HT-29 (cell line): ENCODE measurements around the gene SLC38A8. TPM values are rescaled to one million over a fixed set of nuclear protein-coding genes. Genes with fewer than 3 reads are reported as not detected.
A peak's percentile ranks its signal among the peaks of the same experiment; 100 is the strongest.

Source experiments
- DNase-seq: peaks from one replicate; pipeline ENCODE4 v3.0.0-alpha.2; 2015; ENCODE audit warnings: low spot score
- small RNA-seq: library from RNA; depleted of rRNA; stranded (forward); fragments of <200 nt; gene quantifications from one replicate; pipeline ENCODE3, GENCODE V24; 2014
- total RNA-seq: library from RNA; depleted of rRNA; stranded (reverse); fragments of >200 nt; shearing (Covaris generic); gene quantifications from 2 replicates; pipeline ENCODE4 v1.2.3, GENCODE V29; 2014; rRNA removed

Gene SLC38A8
- total RNA-seq, 1 experiment from 2014 or later = not detected

DNA sequence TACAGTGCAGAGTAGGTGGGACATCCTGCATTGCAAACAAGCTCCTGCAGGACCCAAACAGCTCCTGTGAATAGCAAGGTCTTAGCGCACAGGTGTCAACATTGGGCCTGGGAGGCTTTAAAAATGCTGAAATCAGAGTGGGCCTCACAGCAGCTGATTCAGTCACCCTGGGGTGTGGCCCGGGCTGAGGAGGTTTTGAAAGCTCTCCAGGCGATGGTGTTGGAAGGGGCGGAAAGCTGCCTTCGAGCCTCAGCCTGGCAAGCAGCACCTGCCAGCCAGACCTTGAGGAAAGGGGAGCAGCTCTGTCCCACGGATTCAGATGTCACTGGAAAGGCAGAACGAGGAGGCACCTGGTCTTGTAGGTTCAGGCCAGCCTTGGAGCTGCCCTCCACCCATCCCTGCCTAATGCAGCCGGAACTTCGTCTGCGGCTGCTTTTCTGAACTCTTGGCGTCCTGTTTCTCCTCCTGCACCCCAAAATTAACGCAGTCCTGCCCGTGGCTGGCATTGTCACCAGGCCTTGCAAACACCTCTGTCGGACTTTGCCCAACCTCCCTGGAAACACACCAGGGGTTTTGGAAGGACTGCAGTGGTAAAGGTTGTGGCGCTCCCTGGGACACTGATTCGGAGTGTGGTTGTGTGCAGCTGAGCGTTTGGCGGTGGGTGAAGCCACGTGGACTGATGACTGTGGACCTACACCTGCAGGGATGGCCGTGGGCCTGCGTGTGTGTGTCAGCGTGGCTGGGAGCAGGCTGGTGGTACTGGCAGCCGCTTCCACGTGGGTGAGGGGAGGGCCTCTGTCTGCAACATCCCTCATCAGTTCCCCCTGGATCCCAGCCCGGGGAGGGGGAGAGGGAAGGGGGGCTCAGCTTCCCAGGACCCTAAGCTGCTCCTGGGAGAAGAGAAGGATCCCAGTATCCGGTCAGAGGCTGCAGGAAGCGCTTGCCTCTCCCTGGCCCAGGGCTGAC is 71.1 kb downstream of the SLC38A8 start:
- no peak for DNase-seq

- no peak for DNase-seq
Observed at GRCh38 chr16:83970430-83970815, 72.2 kb downstream of the SLC38A8 start.

- DNase-seq = no peak
Observed at GRCh38 chr16:83969771-83970429, 72.7 kb downstream of the SLC38A8 start.

GRCh38 chr16:83968891-83969649 is 73.5 kb downstream of the SLC38A8 start:
- no peak for DNase-seq

GRCh38 chr16:83968306-83968851 is 74.2 kb downstream of the SLC38A8 start:
- DNase-seq = no peak

GRCh38 chr16:83967838-83968305 is 74.7 kb downstream of the SLC38A8 start, which contains the start of gene NECAB2:
TSS of gene NECAB2 (plus strand) at chr16:83968244. CDS start at chr16:83968649, 405 bp downstream.
- peak; percentile 27 for DNase-seq

DNA sequence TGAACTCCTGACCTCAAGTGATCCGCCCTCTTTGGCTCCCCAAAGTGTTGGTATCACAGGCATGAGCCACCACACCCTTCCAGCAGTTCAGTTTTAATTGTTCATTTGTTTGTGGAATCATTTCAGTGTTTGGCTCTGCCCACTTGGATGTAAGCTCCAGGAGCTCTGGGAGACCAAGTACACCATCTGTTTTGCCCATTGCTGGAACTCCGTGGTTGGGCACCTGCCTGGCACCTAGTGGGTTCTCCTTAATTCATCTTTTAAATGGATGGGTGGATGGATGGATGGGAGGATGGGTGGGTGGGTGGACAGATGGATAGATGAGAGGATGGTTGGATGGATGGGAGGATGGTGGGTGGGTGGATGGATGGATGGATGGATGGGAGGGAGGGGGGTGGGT is 75.5 kb downstream of the SLC38A8 start:
- DNase-seq = no peak

DNA sequence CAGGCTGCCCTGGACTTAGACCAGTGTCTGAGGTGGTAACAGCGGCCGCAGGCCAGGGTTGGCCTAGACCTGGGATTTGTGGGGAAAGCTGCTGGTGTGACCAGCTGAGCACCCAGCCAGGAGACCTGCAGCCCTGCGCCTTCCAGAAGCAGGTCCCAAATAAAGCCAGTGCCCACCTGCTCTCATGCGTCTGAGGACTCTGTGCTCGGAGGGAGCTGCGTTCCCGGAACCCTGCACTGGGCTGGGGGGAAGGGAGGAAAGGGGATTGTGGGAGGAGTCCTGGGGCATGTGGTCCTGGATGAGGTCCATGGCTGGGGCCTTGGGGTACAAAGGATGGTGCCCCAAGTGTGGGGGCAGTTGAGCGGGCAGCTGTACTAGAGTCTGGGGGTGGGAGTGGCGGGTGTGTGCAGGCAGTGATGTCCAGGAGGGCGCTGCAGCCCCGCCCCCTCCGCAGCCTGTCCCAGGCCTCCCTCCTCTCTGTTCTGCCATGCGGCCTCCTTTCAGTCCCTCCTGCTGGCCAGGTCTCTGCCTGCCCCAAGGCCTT is 76.4 kb downstream of the SLC38A8 start:
- no peak for DNase-seq

GRCh38 chr16:83965444-83966152 is 77.0 kb downstream of the SLC38A8 start:
- DNase-seq = no peak

DNA sequence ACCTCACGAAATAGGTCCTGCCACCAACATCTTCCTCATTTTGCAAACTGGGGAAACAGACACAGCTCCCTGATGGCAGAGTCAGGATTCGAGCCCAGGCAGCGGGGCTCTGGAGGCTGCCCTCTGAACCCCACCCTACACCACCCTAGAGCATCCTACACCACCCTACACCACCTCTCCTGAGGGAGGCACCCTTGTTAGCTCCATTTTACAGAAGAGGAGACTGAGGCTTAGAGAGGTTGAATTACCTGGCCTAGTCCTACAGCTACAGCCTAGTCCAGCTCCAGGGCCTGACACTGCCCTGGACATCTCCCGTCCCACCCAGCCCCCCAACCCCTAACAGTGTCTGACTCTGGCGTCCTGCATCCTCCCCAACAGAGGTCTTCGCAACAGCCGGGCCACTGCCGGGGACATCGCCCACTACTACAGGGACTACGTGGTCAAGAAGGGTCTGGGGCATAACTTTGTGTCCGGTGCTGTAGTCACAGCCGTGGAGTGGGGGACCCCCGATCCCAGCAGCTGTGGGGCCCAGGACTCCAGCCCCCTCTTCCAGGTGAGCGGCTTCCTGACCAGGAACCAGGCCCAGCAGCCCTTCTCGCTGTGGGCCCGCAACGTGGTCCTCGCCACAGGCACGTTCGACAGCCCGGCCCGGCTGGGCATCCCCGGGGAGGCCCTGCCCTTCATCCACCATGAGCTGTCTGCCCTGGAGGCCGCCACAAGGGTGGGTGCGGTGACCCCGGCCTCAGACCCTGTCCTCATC is 77.7 kb downstream of the SLC38A8 start:
- DNase-seq = no peak

GRCh38 chr16:83963277-83964119 is 79.1 kb downstream of the SLC38A8 start:
- DNase-seq = no peak

DNA sequence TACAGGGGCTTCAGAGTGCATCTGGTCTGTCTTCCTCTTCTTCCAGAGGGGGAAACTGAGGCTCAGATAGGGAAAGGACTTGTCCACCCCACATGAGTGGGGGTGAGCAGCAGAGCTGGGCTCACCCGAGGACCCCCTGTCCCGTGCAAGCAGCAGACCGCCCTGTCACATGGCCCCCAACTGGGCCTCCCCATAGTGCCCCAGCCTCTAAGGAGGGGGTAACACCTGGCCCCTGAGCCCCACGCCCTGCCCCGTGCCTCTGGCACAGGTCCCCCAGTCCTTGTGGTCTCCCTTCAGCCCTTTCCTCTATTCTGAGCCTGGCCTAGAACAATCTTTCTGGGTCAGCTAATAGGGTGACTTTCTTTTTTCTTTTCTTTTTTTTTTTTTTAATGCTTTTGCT is 81.0 kb downstream of the SLC38A8 start:
- no peak for DNase-seq

- no peak for DNase-seq
Observed at GRCh38 chr16:83960521-83961249, 81.9 kb downstream of the SLC38A8 start.

Small RNA genes lying within 50 kb of the gene (small RNA-seq; reads per million reads assigned to genes)
- gene RNA5SP432 = 0.43 reads per million

Other genes with a start within 250 kb of the SLC38A8 start
- 168 and 174 TPM in 2 replicates for gene HSBP1, start 234.8 kb downstream of the SLC38A8 start, total RNA-seq
- 3.0 and 3.1 TPM in 2 replicates for gene MLYCD, start 143.7 kb downstream of the SLC38A8 start, total RNA-seq
- 14.2 and 16.1 TPM in 2 replicates for gene OSGIN1, start 89.6 kb downstream of the SLC38A8 start, total RNA-seq
- 0.10 TPM in 1 of 2 replicates, not detected in the other for gene NECAB2, start 74.6 kb downstream of the SLC38A8 start, total RNA-seq
- 50.1 and 57.4 TPM in 2 replicates for gene MBTPS1, start 74.1 kb upstream of the SLC38A8 start, total RNA-seq
- gene HSDL1, start 102.4 kb upstream of the SLC38A8 start, total RNA-seq = 5.8 and 6.6 TPM in 2 replicates
- gene DNAAF1, start 102.5 kb upstream of the SLC38A8 start, total RNA-seq = 0.03 and 0.08 TPM in 2 replicates
- gene TAF1C, start 144.3 kb upstream of the SLC38A8 start, total RNA-seq = 39.8 and 47.0 TPM in 2 replicates
- gene ADAD2, start 148.4 kb upstream of the SLC38A8 start, total RNA-seq = not detected in 2 replicates
- gene KCNG4, start 197.2 kb upstream of the SLC38A8 start, total RNA-seq = not detected in 2 replicates